ENCODE results near the gene TSR3. TPM values are rescaled to one million over a fixed set of nuclear protein-coding genes. Genes with fewer than 3 reads are reported as not detected.

The TSR3 gene
- polyA plus RNA-seq, 1 of the 3 experiments (the other 2 are of a cell fraction) = 87.3 TPM

- no peak for TF ChIP-seq USF2 (IDR thresholded peaks at IDR 0.05; ENCODE audit: borderline replicate concordance, low read depth, low read length)
- no peak for TF ChIP-seq FOXJ3 (CRISPR knock-in tag; IDR thresholded peaks at IDR 0.05)
These were observed 50.8 kb downstream of the TSR3 start (continued) for GRCh38 chr16:1300664-1301476.

DNA sequence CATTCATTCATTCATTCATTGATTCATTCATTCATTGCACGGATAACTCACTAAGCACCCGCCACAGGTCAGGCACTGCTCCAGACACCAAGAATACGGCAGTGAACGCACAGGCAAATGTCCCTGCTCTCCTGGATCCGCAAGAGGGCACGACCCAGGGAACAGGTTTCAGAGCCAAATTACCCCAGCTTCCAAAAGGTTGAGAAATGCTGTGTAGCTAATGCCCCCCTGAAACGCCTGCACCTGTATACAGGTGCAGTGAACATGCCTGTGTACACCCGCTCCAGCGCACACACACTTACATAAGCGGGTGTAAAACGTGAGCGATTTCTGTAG, 51.8 kb downstream of the TSR3 start:
- no peaks in the 10 kb centered on the region for H4K20me1 ChIP-seq (ENCODE audit: insufficient read depth)
- no peaks in the 10 kb centered on the region for H3K9me3 ChIP-seq
- H3K27ac ChIP-seq (ENCODE audit: low read depth in 2 of 2, low read length in 1 of 2) = no peak overlapping the region
- POLR2A ChIA-PET = no interaction called here
- H3K9me2 ChIP-seq = no peaks in the 10 kb centered on the region
- WGBS (ENCODE audit: low lambda C conversion rate) = 52% methylated on average over 12 of the region's 12 CpGs
- H3K9ac ChIP-seq = no peak overlapping the region
- CTCF ChIA-PET = interaction anchor here (0.7 to 4.1 kb wide), 13 partner anchors 9 to 56 kb away, joined by 3 to 60 read pairs (median 5); partner anchors contain the start of gene UBE2I
- H3K27me3 ChIP-seq (ENCODE audit: insufficient read depth) = peaks cover 17% of the 10 kb centered on the region; the same call in 1 of the 2 replicates
- no peak overlapping the region for H2AFZ ChIP-seq (ENCODE audit: low read depth)
- H3K36me3 ChIP-seq (replicated peaks in 1 of 2; ENCODE audit: control insufficient read depth in 1 of 2, insufficient read depth in 2 of 2, low read length in 1 of 2) = no peaks in the 10 kb centered on the region
- no peaks in the 10 kb centered on the region for H3K79me2 ChIP-seq (ENCODE audit: insufficient read depth)
- H3K4me2 ChIP-seq = no peak overlapping the region
- H3K4me3 ChIP-seq (ENCODE audit: low read depth in 2 of 2, low read length in 1 of 2) = no peak overlapping the region
- no peak for DNase-seq
- H3F3A ChIP-seq (replicated peaks; ENCODE audit: insufficient read depth) = peaks cover 3% of the 10 kb centered on the region
- H3K4me1 ChIP-seq (ENCODE audit: control insufficient read depth in 1 of 2, insufficient read depth in 2 of 2, low read depth in 1 of 2, low read length in 1 of 2) = 0 out of 4 replicates have a peak, but pooled peaks cover 0 to 3% of the 10 kb centered on the region in 2 experiments
- TF ChIP-seq EP300 (IDR thresholded peaks at IDR 0.05; ENCODE audit: borderline replicate concordance in 1 of 2, low read depth in 1 of 2, low read length in 1 of 2) (no peak), YY1 (IDR thresholded peaks at IDR 0.05; ENCODE audit: low read depth) (no peak), PBX3 (IDR thresholded peaks at IDR 0.05) (no peak), FOXM1 (IDR thresholded peaks at IDR 0.05; ENCODE audit: low read depth) (no peak)

Other genes starting within 250 kb of the TSR3 start
- not detected in 2 replicates for gene CACNA1H, start 198.8 kb downstream of the TSR3 start, polyA plus RNA-seq (2012; rRNA removed)
- not detected in 2 replicates for gene TPSG1, start 126.6 kb downstream of the TSR3 start, polyA plus RNA-seq (2012; rRNA removed)
- gene TPSB2, start 121.7 kb downstream of the TSR3 start, polyA plus RNA-seq (2012; rRNA removed) = not detected in 2 replicates
- gene TPSAB1, start 111.2 kb downstream of the TSR3 start, polyA plus RNA-seq (2012; rRNA removed) = not detected in 2 replicates
- not detected in 2 replicates for gene TPSD1, start 95.8 kb downstream of the TSR3 start, polyA plus RNA-seq (2012; rRNA removed)
- 107 and 113 TPM in 2 replicates for gene UBE2I, start 42.2 kb downstream of the TSR3 start, polyA plus RNA-seq (2012; rRNA removed)
- 1.1 and 2.0 TPM in 2 replicates for gene BAIAP3, start 18.2 kb downstream of the TSR3 start, polyA plus RNA-seq (2012; rRNA removed)
- gene GNPTG, start 53 bp upstream of the TSR3 start, polyA plus RNA-seq (2012; rRNA removed) = 113 and 114 TPM in 2 replicates
- 16.3 and 16.4 TPM in 2 replicates for gene UNKL, start 62.8 kb upstream of the TSR3 start, polyA plus RNA-seq (2012; rRNA removed)
- gene UQCC4, start 68.9 kb upstream of the TSR3 start, polyA plus RNA-seq (2012; rRNA removed) = 47.6 and 51.9 TPM in 2 replicates
- not detected in 2 replicates for gene PERCC1, start 79.2 kb upstream of the TSR3 start, polyA plus RNA-seq (2012; rRNA removed)
- gene CCDC154, start 92.7 kb upstream of the TSR3 start, polyA plus RNA-seq (2012; rRNA removed) = 0.35 and 0.41 TPM in 2 replicates
- 22.7 and 44.3 TPM in 2 replicates for gene CLCN7, start 123.2 kb upstream of the TSR3 start, polyA plus RNA-seq (2012; rRNA removed)
- gene PTX4, start 137.1 kb upstream of the TSR3 start, polyA plus RNA-seq (2012; rRNA removed) = not detected in 2 replicates
- gene TELO2, start 141.5 kb upstream of the TSR3 start, polyA plus RNA-seq (2012; rRNA removed) = 19.1 and 24.2 TPM in 2 replicates
- 2.1 and 2.3 TPM in 2 replicates for gene TMEM204, start 181.8 kb upstream of the TSR3 start, polyA plus RNA-seq (2012; rRNA removed)

All from SK-N-SH (cell line).